ENCODE results near the gene ZNF165.

DNA sequence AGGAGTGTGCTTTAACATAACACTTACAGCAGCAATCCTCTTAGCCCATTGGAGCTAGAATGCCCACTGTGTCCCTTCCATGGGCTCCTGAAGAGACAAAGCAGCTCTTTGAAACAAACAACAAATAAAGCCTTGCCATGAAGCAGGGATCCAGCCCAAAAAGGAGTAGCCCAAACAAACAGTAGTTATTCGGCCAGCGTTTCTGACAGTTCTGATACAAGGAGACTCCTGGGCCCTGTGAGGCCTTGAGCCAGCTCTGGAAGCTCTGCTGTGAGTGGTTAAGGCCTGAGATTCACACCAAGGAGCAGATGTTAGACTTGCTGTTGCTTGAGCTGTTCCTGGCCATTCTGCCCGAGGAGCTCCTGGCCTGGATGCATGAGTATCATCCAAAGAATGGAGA is 27.1 kb downstream of the ZNF165 start:
- no peak for TF ChIP-seq CTCF (conservative IDR thresholded peaks at IDR 0.05; ENCODE audit: low read depth, low read length)
- no peak for TF ChIP-seq EZH2 (IDR thresholded peaks at IDR 0.05; ENCODE audit: borderline replicate concordance, low read depth, low read length, poor library complexity, severe bottlenecking)
